Endodermal cell (in vitro differentiated cells): ENCODE measurements around the gene CUL7. TPM values are rescaled to one million over a fixed set of nuclear protein-coding genes. Genes with fewer than 3 reads are reported as not detected.
"Not testable (repeated sequence)": the region's sequence is repeated elsewhere in the genome, so short reads cannot be mapped to it uniquely, and the experiment has no call there.

Experiments
- DNase-seq: peaks from one replicate; pipeline ENCODE4 v3.0.0-alpha.2; 2017
- H3K27ac ChIP-seq: 2 replicates; pipeline ENCODE4 v1.5.1; 2013; ENCODE audit warnings: mild to moderate bottlenecking, low read depth, low read length, moderate library complexity
- H3K27me3 ChIP-seq: 2 replicates; pipeline ENCODE4 v1.6.1; 2013; ENCODE audit warnings: mild to moderate bottlenecking, low read length, moderate library complexity; ENCODE audit not compliant: insufficient read depth, control insufficient read depth, poor library complexity, severe bottlenecking
- H3K36me3 ChIP-seq: 2 replicates; pipeline ENCODE4 v1.7.0; 2013; ENCODE audit warnings: mild to moderate bottlenecking, low read length, moderate library complexity; ENCODE audit not compliant: control insufficient read depth, insufficient read depth
- H3K4me1 ChIP-seq: one replicate; pipeline ENCODE4 v1.7.0; 2013; ENCODE audit warnings: low read length; ENCODE audit not compliant: control insufficient read depth, insufficient read depth
- H3K4me3 ChIP-seq: 2 replicates; pipeline ENCODE4 v1.5.1; 2013; ENCODE audit warnings: mild to moderate bottlenecking, low read length, moderate library complexity
- H3K9ac ChIP-seq: 2 replicates; pipeline ENCODE4 v1.6.1; 2013; ENCODE audit warnings: mild to moderate bottlenecking, low read length, moderate library complexity; ENCODE audit not compliant: poor library complexity, severe bottlenecking; ENCODE audit errors: extremely low read depth
- H3K9me3 ChIP-seq: 2 replicates; pipeline ENCODE4 v1.6.1; 2013; ENCODE audit warnings: mild to moderate bottlenecking, low read length, moderate library complexity; ENCODE audit not compliant: control insufficient read depth
- H3K27ac Mint-ChIP-seq: 2 replicates; pipeline ENCODE4 v1.8.0; 2020; ENCODE audit warnings: mixed read lengths
- H3K27me3 Mint-ChIP-seq: 2 replicates; pipeline ENCODE4 v1.8.0; 2021; ENCODE audit warnings: mild to moderate bottlenecking, mixed read lengths; ENCODE audit not compliant: insufficient read depth
- H3K36me3 Mint-ChIP-seq: 2 replicates; pipeline ENCODE4 v1.8.0; 2020; ENCODE audit warnings: low read depth, mixed read lengths
- H3K4me1 Mint-ChIP-seq: 2 replicates; pipeline ENCODE4 v1.8.0; 2020; ENCODE audit warnings: mixed read lengths
- H3K4me3 Mint-ChIP-seq: 2 replicates; pipeline ENCODE4 v1.8.0; 2020; ENCODE audit warnings: mild to moderate bottlenecking, moderate library complexity, mixed read lengths
- H3K9me3 Mint-ChIP-seq: 2 replicates; pipeline ENCODE4 v1.8.0; 2020; ENCODE audit warnings: mild to moderate bottlenecking, mixed read lengths
- CTCF ChIP-seq: fragments of 200-600 bp; sonication (generic); conservative IDR thresholded peaks from 2 replicates; pipeline ENCODE4 v1.5.0; 2021; ENCODE audit warnings: antibody characterized with exemption, mild to moderate bottlenecking
- WGBS, 2 experiments: methylation state at CpG; one replicate each; pipeline versions ENCODE4 v1.1.5 to v1.1.7; 2013; ENCODE audit warnings: missing lambda C conversion rate in 2 of 2, mixed read lengths in 1 of 2; ENCODE audit not compliant: insufficient coverage in 1 of 2, insufficient read length in 1 of 2; 5-methylcytosine and 5-hydroxymethylcytosine counted together
- total RNA-seq, 2 donors: library from RNA; stranded (reverse); fragmentation: NEBNext Ultra II Directional in 1 of 2; extraction: Animal tissue kit (Norgen Biotek cat#: 25700) in 1 of 2; gene quantifications; 2 replicates in 1 of 2; 3 replicates in 1 of 2; pipeline ENCODE4 v1.2.1, GENCODE V29; 2021

Gene CUL7
- total RNA-seq, 2 donors from 2014 or later, result 39.0 to 51.7 TPM

DNA sequence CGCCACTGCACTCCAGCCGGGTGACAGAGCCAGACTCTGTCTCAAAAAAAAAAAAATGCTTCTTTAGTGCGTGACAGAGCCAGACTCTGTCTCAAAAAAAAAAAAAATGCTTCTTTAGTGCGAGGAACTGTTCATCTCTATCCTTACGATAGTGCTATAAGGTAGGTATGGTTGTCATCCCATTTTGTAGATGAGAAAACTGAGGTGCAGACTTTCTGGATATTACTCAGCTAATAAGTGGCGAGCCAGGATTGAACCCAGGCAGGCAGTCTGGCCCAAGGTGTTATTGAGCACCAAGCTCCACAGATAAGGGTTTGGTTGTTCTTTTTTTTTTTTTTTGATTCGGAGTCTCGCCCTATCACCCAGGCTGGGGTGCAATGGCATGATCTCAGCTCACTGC lies 51.8 kb downstream of the CUL7 start:
- Histone ChIP-seq H3K27ac (no peak overlapping the region), H3K4me1 (no peaks in the 10 kb centered on the region), H3K4me3 (no peak overlapping the region), H3K27me3 (no peaks in the 10 kb centered on the region), H3K9me3 (no peaks in the 10 kb centered on the region), H3K36me3 (peaks cover 9% of the 10 kb centered on the region), H3K9ac (no peak overlapping the region)
- WGBS, 2 experiments, result 93 to 95% methylated on average over 4 to 8 of the region's 8 CpGs
- Mint-ChIP-seq H3K9me3 (no peaks in the 10 kb centered on the region), H3K27ac (no peak overlapping the region), H3K4me3 (no peak overlapping the region), H3K4me1 (no peaks in the 10 kb centered on the region), H3K27me3 (no peaks in the 10 kb centered on the region), H3K36me3 (peaks cover 25% of the 10 kb centered on the region)
- no peak for TF ChIP-seq CTCF
- DNase-seq, result no peak

GRCh38 chr6:42998205-42998604 lies 55.4 kb downstream of the CUL7 start:
- not testable (repeated sequence) for H3K4me3 ChIP-seq, H3K9ac ChIP-seq, H3K27ac Mint-ChIP-seq, H3K27me3 ChIP-seq, DNase-seq, H3K9me3 Mint-ChIP-seq, H3K27ac ChIP-seq, H3K4me3 Mint-ChIP-seq, H3K9me3 ChIP-seq, H3K36me3 ChIP-seq, H3K4me1 Mint-ChIP-seq, H3K4me1 ChIP-seq, H3K27me3 Mint-ChIP-seq
- WGBS, 2 experiments, result 90 to 94% methylated on average over 9 of the region's 9 CpGs
- H3K36me3 Mint-ChIP-seq, result peaks cover 21% of the 10 kb centered on the region

- Mint-ChIP-seq H3K4me3 (no peak overlapping the region), H3K4me1 (no peaks in the 10 kb centered on the region), H3K27me3 (no peaks in the 10 kb centered on the region), H3K27ac (no peak overlapping the region), H3K36me3 (peaks cover 22% of the 10 kb centered on the region), H3K9me3 (no peaks in the 10 kb centered on the region)
- Histone ChIP-seq H3K36me3 (peaks cover 9% of the 10 kb centered on the region), H3K27ac (no peak overlapping the region), H3K4me1 (no peaks in the 10 kb centered on the region), H3K9ac (no peak overlapping the region), H3K9me3 (no peaks in the 10 kb centered on the region), H3K27me3 (no peaks in the 10 kb centered on the region), H3K4me3 (no peak overlapping the region)
- no peak for DNase-seq
- TF ChIP-seq CTCF, result peak; percentile 18
Observed at GRCh38 chr6:42996513-42996912, 57.1 kb downstream of the CUL7 start.

GRCh38 chr6:42993445-42993844 lies 60.2 kb downstream of the CUL7 start:
- WGBS, 2 experiments, result 93 to 98% methylated on average over 1 to 2 of the region's 2 CpGs
- Mint-ChIP-seq H3K9me3 (no peaks in the 10 kb centered on the region), H3K27me3 (no peaks in the 10 kb centered on the region), H3K27ac (no peak overlapping the region), H3K4me1 (peaks cover under 1% of the 10 kb centered on the region), H3K36me3 (peaks cover 46% of the 10 kb centered on the region), H3K4me3 (no peak overlapping the region)
- no peak for DNase-seq
- Histone ChIP-seq H3K27me3 (no peaks in the 10 kb centered on the region), H3K27ac (no peak overlapping the region), H3K36me3 (peaks cover 35% of the 10 kb centered on the region), H3K9ac (no peak overlapping the region), H3K4me1 (no peaks in the 10 kb centered on the region), H3K9me3 (no peaks in the 10 kb centered on the region), H3K4me3 (no peak overlapping the region)
- no peak for TF ChIP-seq CTCF
